ENCODE data around the gene CRY2.

Gene CRY2

DNA sequence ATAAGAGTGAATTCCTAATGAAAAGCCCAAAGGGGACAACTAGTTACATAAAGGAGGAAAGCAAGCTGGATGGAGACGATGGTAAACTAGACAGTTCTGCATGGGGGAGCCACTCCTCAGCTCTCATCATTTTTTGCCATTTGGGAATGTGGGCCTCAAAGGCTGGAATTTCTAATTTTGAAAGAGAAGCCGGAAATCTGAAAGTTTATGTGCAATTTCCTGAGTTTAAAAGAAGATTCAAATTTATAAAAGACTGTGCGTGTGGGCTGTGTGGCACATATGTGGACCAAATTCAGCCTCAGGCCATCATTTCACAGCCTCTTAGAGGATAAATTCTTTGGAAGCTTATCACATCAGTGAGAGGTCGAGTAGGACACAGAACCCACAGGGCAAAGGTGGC is 18.3 kb upstream of the CRY2 start:
- no peak for ATAC-seq
- TF ChIP-seq ARNTL (CRISPR knock-in tag; IDR thresholded peaks at IDR 0.05; ENCODE audit: borderline replicate concordance, low read depth) (no peak), RARB (CRISPR knock-in tag; IDR thresholded peaks at IDR 0.05) (no peak), ESRRG (CRISPR knock-in tag; IDR thresholded peaks at IDR 0.05) (no peak), OSR1 (CRISPR knock-in tag; IDR thresholded peaks at IDR 0.05) (no peak), ZC3H10 (CRISPR knock-in tag; IDR thresholded peaks at IDR 0.05) (no peak), TCF4 (CRISPR knock-in tag; IDR thresholded peaks at IDR 0.05; ENCODE audit: borderline replicate concordance) (no peak), CSDC2 (CRISPR knock-in tag; IDR thresholded peaks at IDR 0.05) (no peak), SNAI2 (CRISPR knock-in tag; IDR thresholded peaks at IDR 0.05) (no peak), BACH2 (CRISPR knock-in tag; IDR thresholded peaks at IDR 0.05; ENCODE audit: borderline replicate concordance) (no peak), PPARA (CRISPR knock-in tag; IDR thresholded peaks at IDR 0.05; ENCODE audit: borderline replicate concordance) (no peak)

DNA sequence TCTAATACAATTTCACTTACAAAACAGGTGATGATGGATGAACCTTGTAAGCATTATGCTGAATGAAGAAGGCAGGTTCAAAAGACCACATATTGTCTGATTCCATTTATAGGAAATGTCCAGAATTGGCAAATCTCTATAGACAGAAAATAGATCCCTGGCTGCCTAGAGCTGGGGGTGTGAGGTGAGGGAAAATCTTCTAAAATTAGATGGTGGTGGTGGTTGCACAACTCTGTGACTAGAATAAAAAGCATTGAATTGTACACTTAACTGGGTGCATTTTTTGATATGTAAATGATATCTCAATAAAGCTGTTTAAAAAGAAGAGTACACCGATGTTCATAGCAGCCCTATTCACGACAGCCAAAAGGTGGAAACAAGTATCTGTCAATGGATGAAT is 16.7 kb upstream of the CRY2 start:
- ATAC-seq, result no peak
- TF ChIP-seq TSHZ2 (CRISPR knock-in tag; IDR thresholded peaks at IDR 0.05), result no peak
- no peak for TF ChIP-seq GLIS3 (CRISPR knock-in tag; IDR thresholded peaks at IDR 0.05)
- TF ChIP-seq CSDC2 (CRISPR knock-in tag; IDR thresholded peaks at IDR 0.05), result no peak
- TF ChIP-seq BACH2 (CRISPR knock-in tag; IDR thresholded peaks at IDR 0.05; ENCODE audit: borderline replicate concordance), result no peak
- TF ChIP-seq ZNF565 (CRISPR knock-in tag; conservative IDR thresholded peaks at IDR 0.05; ENCODE audit: low read depth), result no peak
- TF ChIP-seq CREB5 (CRISPR knock-in tag; IDR thresholded peaks at IDR 0.05; ENCODE audit: low read depth), result no peak
- no peak for TF ChIP-seq OSR1 (CRISPR knock-in tag; IDR thresholded peaks at IDR 0.05)
- TF ChIP-seq ISL1 (CRISPR knock-in tag; IDR thresholded peaks at IDR 0.05), result no peak
- no peak for TF ChIP-seq TOX (CRISPR knock-in tag; IDR thresholded peaks at IDR 0.05; ENCODE audit: borderline replicate concordance)

DNA sequence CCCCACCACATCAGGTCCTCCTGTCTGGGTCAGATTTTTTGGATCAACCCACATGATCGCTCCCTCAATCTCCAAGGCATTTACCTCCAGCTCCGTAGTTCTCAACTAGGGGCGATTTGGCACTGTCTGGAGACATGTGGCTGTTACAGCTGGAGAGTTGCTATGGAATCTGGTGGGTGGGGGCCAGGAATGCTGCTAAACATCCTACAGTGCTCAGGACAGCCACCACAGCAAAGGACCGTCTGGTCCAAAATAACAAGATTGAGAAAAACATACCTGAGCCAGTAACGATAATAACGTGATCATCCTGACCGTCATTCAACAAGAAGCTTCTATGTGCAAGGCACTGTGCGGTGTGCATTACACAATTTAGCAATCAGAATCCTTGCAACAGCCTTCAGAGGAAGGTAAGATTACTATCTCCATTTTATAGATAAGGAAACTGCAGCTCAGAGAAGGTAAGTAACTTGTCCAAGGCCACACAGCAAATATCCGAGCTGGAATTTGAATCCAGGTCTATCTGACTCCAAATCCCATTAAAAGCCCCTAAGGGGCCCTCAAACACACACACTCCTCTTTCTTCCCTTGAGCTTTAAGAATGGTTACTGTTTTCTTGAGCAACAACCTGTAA is 14.3 kb upstream of the CRY2 start:
- TF ChIP-seq, protein P1, sequence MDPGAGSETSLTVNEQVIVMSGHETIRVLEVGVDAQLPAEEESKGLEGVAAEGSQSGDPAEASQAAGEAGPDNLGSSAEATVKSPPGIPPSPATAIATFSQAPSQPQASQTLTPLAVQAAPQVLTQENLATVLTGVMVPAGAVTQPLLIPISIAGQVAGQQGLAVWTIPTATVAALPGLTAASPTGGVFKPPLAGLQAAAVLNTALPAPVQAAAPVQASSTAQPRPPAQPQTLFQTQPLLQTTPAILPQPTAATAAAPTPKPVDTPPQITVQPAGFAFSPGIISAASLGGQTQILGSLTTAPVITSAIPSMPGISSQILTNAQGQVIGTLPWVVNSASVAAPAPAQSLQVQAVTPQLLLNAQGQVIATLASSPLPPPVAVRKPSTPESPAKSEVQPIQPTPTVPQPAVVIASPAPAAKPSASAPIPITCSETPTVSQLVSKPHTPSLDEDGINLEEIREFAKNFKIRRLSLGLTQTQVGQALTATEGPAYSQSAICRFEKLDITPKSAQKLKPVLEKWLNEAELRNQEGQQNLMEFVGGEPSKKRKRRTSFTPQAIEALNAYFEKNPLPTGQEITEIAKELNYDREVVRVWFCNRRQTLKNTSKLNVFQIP (CRISPR knock-in tag; IDR thresholded peaks at IDR 0.05; ENCODE audit: borderline replicate concordance, low read depth), result no peak
- TF ChIP-seq ZNF8 (CRISPR knock-in tag; IDR thresholded peaks at IDR 0.05) (no peak), PPARA (CRISPR knock-in tag; IDR thresholded peaks at IDR 0.05; ENCODE audit: borderline replicate concordance) (no peak), ZNF565 (CRISPR knock-in tag; conservative IDR thresholded peaks at IDR 0.05; ENCODE audit: low read depth) (no peak), CSDC2 (CRISPR knock-in tag; IDR thresholded peaks at IDR 0.05) (no peak), ISL1 (CRISPR knock-in tag; IDR thresholded peaks at IDR 0.05) (no peak), ZFP3 (CRISPR knock-in tag; IDR thresholded peaks at IDR 0.05) (no peak), TCF4 (CRISPR knock-in tag; IDR thresholded peaks at IDR 0.05; ENCODE audit: borderline replicate concordance) (no peak), ESRRG (CRISPR knock-in tag; IDR thresholded peaks at IDR 0.05) (no peak), ARNTL (CRISPR knock-in tag; IDR thresholded peaks at IDR 0.05; ENCODE audit: borderline replicate concordance, low read depth) (no peak), GLIS3 (CRISPR knock-in tag; IDR thresholded peaks at IDR 0.05) (no peak), ZFP30 (CRISPR knock-in tag; IDR thresholded peaks at IDR 0.05) (no peak), OSR1 (CRISPR knock-in tag; IDR thresholded peaks at IDR 0.05) (no peak), ZC3H10 (CRISPR knock-in tag; IDR thresholded peaks at IDR 0.05) (no peak), BACH2 (CRISPR knock-in tag; IDR thresholded peaks at IDR 0.05; ENCODE audit: borderline replicate concordance) (no peak), CSRNP3 (CRISPR knock-in tag; IDR thresholded peaks at IDR 0.05) (no peak), TSHZ2 (CRISPR knock-in tag; IDR thresholded peaks at IDR 0.05) (no peak), SNAI2 (CRISPR knock-in tag; IDR thresholded peaks at IDR 0.05) (no peak), CREB5 (CRISPR knock-in tag; IDR thresholded peaks at IDR 0.05; ENCODE audit: low read depth) (no peak)

More for the DNA sequence above, 14.3 kb upstream of the CRY2 start:
- no peak for ATAC-seq

Measured in SK-N-SH treated with all-trans-retinoic acid at 6 μM for 48 hours (cell line).